Testis (tissue), 3 donors: ENCODE data around the gene FKBP9. TPM values are rescaled to one million over a fixed set of nuclear protein-coding genes. Genes with fewer than 3 reads are reported as not detected.

Experiments used
- DNase-seq: peaks from one replicate; pipeline ENCODE4 v3.0.0-alpha.2; 2019
- H3K27ac ChIP-seq, 2 donors: fragments of 200-600 bp; sonication (generic); one replicate each; pipeline ENCODE4 v1.5.1; 2019
- H3K27me3 ChIP-seq: fragments of 200-600 bp; sonication (generic); one replicate; pipeline ENCODE4 v1.5.1; 2019
- H3K36me3 ChIP-seq: fragments of 200-600 bp; sonication (generic); one replicate; pipeline ENCODE4 v1.5.1; 2017; ENCODE audit warnings: low read depth; ENCODE audit errors: missing control alignments
- H3K4me1 ChIP-seq: fragments of 200-600 bp; sonication (generic); one replicate; pipeline ENCODE4 v1.5.1; 2019
- H3K4me3 ChIP-seq, 2 donors: fragments of 200-600 bp; sonication (generic); one replicate each; pipeline ENCODE4 v1.5.1; 2017 to 2019
- H3K9me3 ChIP-seq: fragments of 200-600 bp; sonication (generic); one replicate; pipeline ENCODE4 v1.5.1; 2017
- CTCF ChIP-seq, 3 experiments: fragments of 450-650 bp in 2 of 3; fragments of 200-600 bp in 1 of 3; sonication (generic) in 1 of 3; IDR thresholded peaks; one replicate each; pipeline ENCODE4 v1.5.1; 2016 to 2019; ENCODE audit warnings: antibody characterized with exemption in 3 of 3, mild to moderate bottlenecking in 2 of 3, moderate library complexity in 1 of 3
- POLR2A ChIP-seq: fragments of 450-650 bp; IDR thresholded peaks from one replicate; pipeline ENCODE4 v1.6.1; 2017; ENCODE audit warnings: antibody characterized with exemption, mild to moderate bottlenecking, moderate library complexity
- WGBS, 2 donors: methylation state at CpG; one replicate each; pipeline ENCODE4 v1.1.5; 2018; 5-methylcytosine and 5-hydroxymethylcytosine counted together
- intact Hi-C: fragments of 100-400 bp; cut with DNase I; formaldehyde crosslinking; loops from one replicate; pipeline ENCODE4 v1.15.1; 2023; ENCODE audit warnings: low total_unique reads
- polyA plus RNA-seq: library from polyadenylated mRNA; stranded (reverse); fragments of 350-450 nt; fragmentation: Illumina TruSeq; extraction: RNeasy Lipid Tissue Mini Kit (QIAGEN cat#74804); gene quantifications from one replicate; pipeline ENCODE4 v1.2.3, GENCODE V29; 2014; ENCODE audit warnings: low read depth, low replicate concordance; ENCODE audit not compliant: insufficient read depth
- total RNA-seq, 2 donors: library from RNA; depleted of rRNA; stranded (reverse); fragments of >200 nt; gene quantifications; one replicate each; pipeline ENCODE4 v1.2.3, GENCODE V29; 2016

Gene FKBP9
- total and polyA plus RNA-seq, 3 donors from 2014 or later: 43.5 to 95.1 (median 66.5) TPM

DNA sequence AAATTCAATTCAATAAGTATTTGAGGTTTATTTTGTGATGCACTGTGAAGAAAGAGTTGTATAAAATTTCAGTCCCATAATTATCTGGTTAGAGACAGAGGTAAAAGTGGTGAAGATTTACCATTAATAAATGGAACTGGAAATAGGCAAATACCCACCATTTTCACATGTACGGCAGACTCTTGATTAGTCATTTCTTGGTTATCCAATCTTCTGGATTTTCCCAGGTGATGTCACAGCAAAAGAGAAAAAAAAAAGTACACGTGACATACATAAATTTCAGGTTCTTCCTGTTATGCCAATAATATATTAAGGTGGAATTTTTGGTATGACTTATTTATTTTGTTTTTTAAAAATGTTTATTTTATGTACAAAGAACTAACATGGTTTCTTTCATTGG, 78.5 kb downstream of the FKBP9 start:
- Histone ChIP-seq H3K4me1 (peaks cover 6% of the 10 kb centered on the region), H3K27me3 (no peaks in the 10 kb centered on the region), H3K9me3 (no peaks in the 10 kb centered on the region), H3K4me3 (no peak overlapping the region), H3K27ac (no peak overlapping the region), H3K36me3 (no peaks in the 10 kb centered on the region)
- DNase-seq: no peak
- WGBS, 2 donors: 92 to 96% methylated on average over 2 of the region's 2 CpGs
- TF ChIP-seq CTCF (IDR thresholded peaks at IDR 0.05) (no peak), POLR2A (no peak)
- intact Hi-C loops: no loop called here

- intact Hi-C loops: no loop called here
- Histone ChIP-seq H3K4me1 (peaks cover 14% of the 10 kb centered on the region), H3K27me3 (no peaks in the 10 kb centered on the region), H3K27ac (peak overlapping the region; percentile 24 to 81), H3K4me3 (no peak overlapping the region), H3K9me3 (no peaks in the 10 kb centered on the region), H3K36me3 (no peaks in the 10 kb centered on the region)
- DNase-seq: no peak
- 14 to 20% methylated on average over 2 of the region's 2 CpGs for WGBS, 2 donors
- no peak for TF ChIP-seq POLR2A
Measured at GRCh38 chr7:33038639-33039038, 81.4 kb downstream of the FKBP9 start.

DNA sequence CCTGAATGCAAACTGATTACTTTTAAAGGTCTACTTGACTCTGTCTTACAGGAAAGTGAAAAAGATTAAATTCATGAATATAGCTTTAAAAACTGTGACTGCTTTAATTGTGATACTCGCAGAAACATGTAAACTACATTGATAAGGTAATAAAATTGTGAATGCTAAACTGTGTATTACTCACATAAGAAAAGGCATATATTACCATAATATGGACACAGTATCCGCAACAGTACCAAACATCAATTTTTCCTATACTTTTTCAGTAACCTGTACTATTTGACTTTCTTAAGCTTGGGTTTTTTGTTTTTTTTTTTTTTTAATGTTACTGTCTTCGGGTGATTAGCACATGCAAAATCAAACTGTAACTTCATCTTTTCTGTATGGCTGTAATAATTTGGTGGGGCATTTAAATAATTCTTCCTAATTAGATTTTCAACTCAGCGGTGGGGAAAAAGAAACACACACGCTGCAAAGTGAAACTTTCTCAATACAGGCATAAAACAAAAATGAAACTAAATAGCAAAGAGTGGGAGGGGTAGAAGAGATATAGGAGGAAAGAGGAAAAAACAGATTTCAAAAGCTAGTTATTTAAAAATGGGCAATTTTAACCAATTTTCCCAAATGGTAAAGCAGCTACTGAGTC, 82.1 kb downstream of the FKBP9 start:
- no peaks in the 10 kb centered on the region for H3K27me3 ChIP-seq
- 11 to 16% methylated on average over 5 of the region's 5 CpGs for WGBS, 2 donors
- no peak for TF ChIP-seq POLR2A
- no peak for TF ChIP-seq CTCF (IDR thresholded peaks at IDR 0.05)
- H3K4me1 ChIP-seq: peaks cover 21% of the 10 kb centered on the region
- H3K9me3 ChIP-seq: no peaks in the 10 kb centered on the region
- H3K4me3 ChIP-seq: peak overlapping the region; percentile 26 to 41
- no peaks in the 10 kb centered on the region for H3K36me3 ChIP-seq
- no peak for DNase-seq
- intact Hi-C loops: no loop called here
- peak overlapping the region; percentile 75 to 81 for H3K27ac ChIP-seq

- H3K4me1 ChIP-seq: peaks cover 22% of the 10 kb centered on the region
- peak overlapping the region; percentile 26 to 41 for H3K4me3 ChIP-seq
- peak overlapping the region; percentile 75 to 81 for H3K27ac ChIP-seq
- H3K36me3 ChIP-seq: no peaks in the 10 kb centered on the region
- intact Hi-C loops: no loop called here
- H3K9me3 ChIP-seq: no peaks in the 10 kb centered on the region
- peak; percentile 18 for DNase-seq
- H3K27me3 ChIP-seq: no peaks in the 10 kb centered on the region
- 29 to 31% methylated on average over 1 of the region's 1 CpG for WGBS, 2 donors
- TF ChIP-seq CTCF (IDR thresholded peaks at IDR 0.05): no peak
- TF ChIP-seq POLR2A: no peak
Measured at GRCh38 chr7:33039903-33040292, 82.7 kb downstream of the FKBP9 start.

DNA sequence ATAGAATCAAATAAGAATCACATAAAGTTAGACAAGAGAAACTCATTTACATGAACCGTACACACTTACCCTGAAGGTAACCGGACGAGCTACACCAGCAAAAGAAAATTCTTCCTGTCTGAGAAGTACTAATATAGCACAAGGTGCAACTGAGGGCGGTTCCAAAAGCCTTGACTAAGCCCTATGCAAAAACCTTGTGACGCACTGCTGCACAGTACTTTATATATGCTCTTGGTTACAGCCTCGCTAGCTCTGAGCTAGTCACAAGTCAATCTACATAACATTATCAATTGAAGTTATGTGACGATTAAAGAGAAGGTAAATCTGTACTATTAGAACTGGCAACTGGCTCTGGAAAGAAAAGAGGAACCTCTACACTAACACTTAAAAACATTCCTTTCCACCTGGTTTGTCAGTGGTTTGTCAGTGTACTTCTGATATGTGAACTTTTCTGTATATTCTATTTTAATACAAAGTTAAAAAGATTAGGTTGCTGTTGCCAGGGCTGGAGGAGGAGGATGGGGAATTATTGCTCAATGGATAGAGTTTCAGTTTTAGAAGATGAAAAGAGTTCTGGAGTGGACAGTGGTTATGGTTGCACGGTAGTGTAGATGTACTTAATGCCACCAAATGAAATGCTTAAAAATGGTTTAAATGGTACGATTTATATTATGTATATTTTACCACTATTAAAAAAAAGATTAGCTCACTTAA, 83.7 kb downstream of the FKBP9 start:
- Histone ChIP-seq H3K27ac (peak overlapping the region in 1 of 2 donors; percentile 81), H3K4me1 (peaks cover 22% of the 10 kb centered on the region), H3K4me3 (no peak overlapping the region), H3K36me3 (no peaks in the 10 kb centered on the region), H3K27me3 (no peaks in the 10 kb centered on the region), H3K9me3 (no peaks in the 10 kb centered on the region)
- intact Hi-C loops: no loop called here
- WGBS, 2 donors: 54% methylated on average over 9 of the region's 9 CpGs
- peak; percentile 64 for DNase-seq
- no peak for TF ChIP-seq POLR2A
- no peak for TF ChIP-seq CTCF (IDR thresholded peaks at IDR 0.05)
